Transverse colon (tissue), 3 donors: ENCODE measurements around the gene LRRC23.

Source experiments
- POLR2A ChIP-seq: fragments of 450-650 bp; IDR thresholded peaks from one replicate; pipeline ENCODE4 v1.6.1; 2016; ENCODE audit warnings: antibody characterized with exemption, mild to moderate bottlenecking, moderate library complexity
- TF ChIP-seq, protein P1 (sequence below), 5 experiments: fragments of 200-600 bp in 3 of 5; fragments of 450-650 bp in 2 of 5; sonication (generic) in 3 of 5; IDR thresholded peaks; 1 replicate in 2 of 5; 2 replicates in 3 of 5; pipeline ENCODE4 v1.5.1; 2016 to 2017; ENCODE audit warnings: antibody characterized with exemption in 5 of 5, inconsistent platforms in 3 of 5, mild to moderate bottlenecking in 2 of 5, moderate library complexity in 1 of 5

GRCh38 chr12:6936194-6936635 is 31.6 kb downstream of the LRRC23 start:
- TF ChIP-seq, protein P1, sequence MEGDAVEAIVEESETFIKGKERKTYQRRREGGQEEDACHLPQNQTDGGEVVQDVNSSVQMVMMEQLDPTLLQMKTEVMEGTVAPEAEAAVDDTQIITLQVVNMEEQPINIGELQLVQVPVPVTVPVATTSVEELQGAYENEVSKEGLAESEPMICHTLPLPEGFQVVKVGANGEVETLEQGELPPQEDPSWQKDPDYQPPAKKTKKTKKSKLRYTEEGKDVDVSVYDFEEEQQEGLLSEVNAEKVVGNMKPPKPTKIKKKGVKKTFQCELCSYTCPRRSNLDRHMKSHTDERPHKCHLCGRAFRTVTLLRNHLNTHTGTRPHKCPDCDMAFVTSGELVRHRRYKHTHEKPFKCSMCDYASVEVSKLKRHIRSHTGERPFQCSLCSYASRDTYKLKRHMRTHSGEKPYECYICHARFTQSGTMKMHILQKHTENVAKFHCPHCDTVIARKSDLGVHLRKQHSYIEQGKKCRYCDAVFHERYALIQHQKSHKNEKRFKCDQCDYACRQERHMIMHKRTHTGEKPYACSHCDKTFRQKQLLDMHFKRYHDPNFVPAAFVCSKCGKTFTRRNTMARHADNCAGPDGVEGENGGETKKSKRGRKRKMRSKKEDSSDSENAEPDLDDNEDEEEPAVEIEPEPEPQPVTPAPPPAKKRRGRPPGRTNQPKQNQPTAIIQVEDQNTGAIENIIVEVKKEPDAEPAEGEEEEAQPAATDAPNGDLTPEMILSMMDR (IDR thresholded peaks at IDR 0.05), result no peak
- TF ChIP-seq POLR2A, result no peak
